ENCODE results near the gene SKP1. TPM values are rescaled to one million over a fixed set of nuclear protein-coding genes. Genes with fewer than 3 reads are reported as not detected.

The SKP1 gene
- total and polyA plus RNA-seq, 10 of the 15 experiments (the other 5 are each of a cell fraction or from before 2014, with no cell fraction given), result 100 to 1,686 (median 519) TPM

- TF ChIP-seq ZBTB4 (CRISPR knock-in tag; IDR thresholded peaks at IDR 0.05) (peak; percentile 64; the same call in 1 of the 2 replicates), ETV6 (conservative IDR thresholded peaks at IDR 0.05 in 1 of 2, IDR thresholded peaks at IDR 0.05 in 1 of 2; ENCODE audit: borderline replicate concordance in 1 of 2, low read depth in 1 of 2) (peak in 1 of 2 experiments; percentile 89; a peak in 2 of 4 replicates), USF1 (IDR thresholded peaks at IDR 0.05; ENCODE audit: borderline replicate concordance, extremely low read length, insufficient read depth, low read depth, low read length) (no peak), NBN (IDR thresholded peaks at IDR 0.05) (peak; percentile 73), RBBP5 (conservative IDR thresholded peaks at IDR 0.05) (no peak), ELK1 (IDR thresholded peaks at IDR 0.05; ENCODE audit: low read depth, low read length) (no peak), CREM (IDR thresholded peaks at IDR 0.05; ENCODE audit: low read depth) (peak; percentile 94), SREBF1 (IDR thresholded peaks at IDR 0.05; ENCODE audit: low read length) (no peak), ZNF24 (IDR thresholded peaks at IDR 0.05) (no peak), SKIL (IDR thresholded peaks at IDR 0.05; ENCODE audit: low read depth, poor library complexity, severe bottlenecking) (peak; percentile 94), TARDBP (IDR thresholded peaks at IDR 0.05; ENCODE audit: borderline replicate concordance) (no peak), HDAC2 (IDR thresholded peaks at IDR 0.05) (no peak), EED (IDR thresholded peaks at IDR 0.05; ENCODE audit: low read depth) (peak; percentile 91), EP300 (IDR thresholded peaks at IDR 0.05; ENCODE audit: borderline replicate concordance in 1 of 2, control insufficient read depth in 1 of 2, low read depth in 2 of 2, low read length in 2 of 2) (peak; percentile 93 to 96), ASH2L (IDR thresholded peaks at IDR 0.05; ENCODE audit: borderline replicate concordance, low read depth) (no peak), YBX1 (IDR thresholded peaks at IDR 0.05) (no peak), E2F4 (IDR thresholded peaks at IDR 0.05; ENCODE audit: low read depth, low read length) (no peak), YY1 (IDR thresholded peaks at IDR 0.05; ENCODE audit: low read depth, low read length) (peak; percentile 83), RCOR1 (conservative IDR thresholded peaks at IDR 0.05; ENCODE audit: low read depth, low read length) (no peak), SRF (IDR thresholded peaks at IDR 0.05; ENCODE audit: low read depth in 2 of 2, low read length in 2 of 2) (peak in 1 of 2 experiments; percentile 78; a peak in 1 of 4 replicates), STAT3 (IDR thresholded peaks at IDR 0.05; ENCODE audit: low read depth, low read length) (0 out of 2 replicates have a peak, but pooled peaks have one; percentile 40)
These were observed 38.1 kb downstream of the SKP1 start (continued) for GRCh38 chr5:134138416-134139376.

Data from GM12878 (cell line).